ENCODE measurements around the gene DNAH6.
"Not testable (repeated sequence)": the region's sequence is repeated elsewhere in the genome, so short reads cannot be mapped to it uniquely, and the experiment has no call there.

Gene DNAH6

DNA sequence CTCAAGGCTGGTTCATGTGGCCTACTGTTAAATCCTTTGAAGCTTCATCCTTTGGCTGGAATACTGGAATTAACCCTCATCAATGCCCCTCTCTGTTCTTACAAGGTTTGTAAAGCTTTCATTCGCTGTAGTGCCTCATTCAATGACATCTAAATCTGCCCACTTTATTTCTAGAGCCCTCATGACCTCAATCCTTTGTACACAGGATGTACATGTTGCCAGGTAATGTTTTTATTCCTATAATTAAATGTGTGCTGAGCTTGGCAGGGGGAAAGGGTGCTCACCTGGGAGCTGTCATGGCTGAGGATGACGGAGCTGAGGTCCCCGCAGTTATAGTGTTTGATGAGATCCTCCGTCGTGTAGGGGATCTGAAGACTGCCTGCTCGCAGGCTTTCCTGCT is 325.3 kb downstream of the DNAH6 start:
- DNase-seq (ENCODE audit: low read depth): no peak

DNA sequence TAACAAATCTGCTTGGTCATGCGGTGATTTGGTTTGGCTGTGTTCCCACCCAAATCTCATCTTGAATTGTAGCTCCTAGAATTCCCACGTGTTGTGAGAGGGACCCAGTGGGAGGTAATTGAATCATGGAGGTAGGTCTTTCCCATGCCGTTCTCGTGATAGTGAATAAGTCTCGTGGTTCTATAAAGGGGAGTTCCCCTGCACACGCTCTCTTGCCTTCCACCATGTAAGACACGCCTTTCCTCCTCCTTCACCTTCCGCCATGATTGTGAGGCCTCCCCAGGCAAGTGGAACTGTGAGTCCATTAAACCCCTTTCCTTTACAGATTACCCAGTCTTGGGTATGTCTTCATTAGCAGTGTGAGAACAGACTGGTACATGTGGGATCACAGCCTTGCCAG is 327.8 kb downstream of the DNAH6 start:
- no peak for DNase-seq (ENCODE audit: low read depth)

DNA sequence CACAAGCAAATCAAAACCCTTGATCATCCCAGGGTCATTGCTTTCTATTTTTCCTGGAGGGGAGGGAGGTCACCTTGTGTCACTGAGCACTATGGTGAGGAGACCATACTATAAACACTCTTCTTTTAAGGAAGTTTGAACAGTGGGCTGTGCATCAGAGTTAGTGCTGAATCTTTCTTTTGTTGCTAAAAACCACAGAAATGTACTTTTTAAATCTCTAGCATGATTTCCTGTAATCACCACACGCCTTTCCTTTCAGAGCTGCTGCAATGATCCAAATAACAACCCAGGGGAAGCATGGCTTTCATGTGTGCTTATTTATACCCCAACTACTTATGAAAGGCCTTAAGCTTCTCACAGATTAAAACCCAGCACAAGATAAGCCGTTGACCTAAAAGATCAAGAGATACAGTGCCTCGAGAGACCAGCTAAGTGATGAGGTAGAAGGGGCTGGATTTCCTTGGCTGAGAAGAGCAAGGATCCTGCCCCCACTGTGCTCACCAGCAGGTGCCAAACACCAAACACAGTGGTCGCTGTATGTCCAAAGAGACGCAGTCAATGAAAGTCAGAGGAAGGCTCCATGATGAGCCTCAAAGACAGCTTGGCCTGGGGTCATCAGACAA is 329.9 kb downstream of the DNAH6 start:
- no peak for DNase-seq (ENCODE audit: low read depth)

DNA sequence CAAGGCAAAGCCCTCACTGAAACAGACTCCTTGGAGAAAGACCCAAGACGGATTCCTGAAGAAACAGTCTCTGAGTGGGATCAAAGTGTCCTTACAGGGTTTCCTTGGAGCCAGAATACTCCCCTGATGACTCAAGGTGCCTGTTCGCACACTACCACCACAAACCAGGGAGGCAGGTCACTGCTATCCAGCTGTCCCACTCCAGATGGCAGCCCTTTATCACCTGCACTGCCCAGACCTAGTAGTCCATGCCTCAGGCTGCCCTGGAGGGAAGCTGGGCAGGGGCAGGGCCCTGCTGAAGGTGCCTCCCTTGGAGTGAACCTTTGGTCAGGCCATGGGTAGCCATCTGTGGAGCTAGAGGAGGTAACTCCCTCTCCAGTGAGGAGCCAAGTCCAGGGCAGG is 330.4 kb downstream of the DNAH6 start:
- DNase-seq (ENCODE audit: low read depth): no peak

DNA sequence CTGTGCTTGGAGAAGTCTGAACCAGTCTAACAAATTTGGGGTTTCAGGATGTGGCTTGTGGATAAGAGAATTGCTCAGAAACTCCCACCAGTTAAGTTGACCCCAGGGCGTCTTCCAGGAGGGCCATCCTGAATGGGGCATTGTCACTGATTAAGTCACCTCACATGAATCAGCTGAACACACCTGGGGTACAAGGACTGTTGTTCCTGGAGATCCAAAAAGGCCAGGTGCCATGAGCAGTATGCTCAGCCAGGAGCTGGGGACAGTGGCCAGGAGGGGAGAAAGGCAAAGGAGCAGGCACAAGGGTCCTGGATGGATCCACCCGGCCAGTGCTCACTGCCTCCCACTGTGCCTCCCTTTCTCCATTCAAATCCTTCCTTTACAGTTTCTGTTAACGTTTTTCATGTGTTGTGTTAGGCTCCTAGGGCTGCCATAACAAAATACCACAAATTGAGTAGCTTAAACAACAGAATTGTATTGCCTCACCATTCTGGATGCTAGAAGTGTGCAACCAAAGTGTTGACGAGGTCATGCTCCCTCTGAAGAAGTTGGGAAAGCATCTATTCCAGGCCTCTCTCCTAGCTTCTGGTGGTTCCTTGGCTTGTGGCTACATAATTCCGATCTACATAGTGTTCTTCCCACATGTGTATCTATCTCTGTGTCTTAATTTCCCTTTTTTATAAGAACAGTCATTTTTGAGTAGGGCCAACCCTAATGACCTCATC is 331.2 kb downstream of the DNAH6 start:
- DNase-seq (ENCODE audit: low read depth): no peak

DNA sequence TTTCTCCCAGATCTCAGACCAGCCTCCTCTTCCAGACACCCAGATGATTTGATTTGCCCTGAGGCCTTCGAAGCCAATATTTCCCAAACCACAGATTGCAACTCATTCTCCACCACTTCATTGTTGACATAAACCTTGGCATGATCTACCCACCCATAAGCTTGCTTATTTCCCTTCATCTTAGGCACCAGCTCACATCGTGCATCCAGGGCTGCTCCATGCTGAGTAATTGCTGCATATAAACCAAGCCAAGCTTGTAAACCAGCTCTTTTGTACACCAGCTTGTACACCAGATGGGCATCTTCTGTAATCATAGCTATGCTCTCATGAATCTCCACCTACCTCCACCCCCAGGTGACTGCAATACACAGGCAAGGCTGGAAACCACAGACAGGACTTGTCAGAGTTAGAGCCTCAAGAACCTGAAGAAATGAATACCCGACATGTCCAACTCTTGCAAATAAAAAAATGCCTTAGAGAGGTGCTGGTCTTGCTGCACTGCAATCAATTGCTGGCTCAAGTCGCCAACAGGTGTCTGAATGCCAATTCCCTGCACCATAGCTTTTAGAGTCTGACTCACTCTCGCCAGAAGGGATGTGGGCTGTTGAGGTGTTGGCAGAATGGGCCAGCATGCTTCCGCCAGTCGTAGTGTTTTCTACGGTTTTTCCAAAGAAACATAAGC is 333.1 kb downstream of the DNAH6 start:
- no peak for DNase-seq (ENCODE audit: low read depth)

DNA sequence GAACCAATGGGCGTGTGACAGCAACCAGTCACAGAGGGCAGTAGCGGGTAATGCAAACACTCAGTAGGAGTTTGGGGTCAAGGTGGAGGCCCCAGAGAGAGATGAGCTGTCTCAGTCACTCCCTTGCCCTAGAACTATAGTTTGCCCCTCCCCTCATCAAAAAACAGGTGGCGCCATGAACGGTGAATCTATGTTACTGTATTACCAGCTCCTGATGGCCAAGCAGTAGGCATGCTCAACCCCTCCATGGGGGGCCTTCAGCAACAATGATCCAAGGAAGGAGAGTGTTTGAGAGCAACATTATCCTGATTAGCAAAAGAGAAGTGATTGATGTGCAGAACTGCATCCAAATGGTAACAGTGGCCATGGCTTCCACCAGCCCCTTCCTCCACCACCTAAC is 334.2 kb downstream of the DNAH6 start:
- DNase-seq (ENCODE audit: low read depth): no peak

DNA sequence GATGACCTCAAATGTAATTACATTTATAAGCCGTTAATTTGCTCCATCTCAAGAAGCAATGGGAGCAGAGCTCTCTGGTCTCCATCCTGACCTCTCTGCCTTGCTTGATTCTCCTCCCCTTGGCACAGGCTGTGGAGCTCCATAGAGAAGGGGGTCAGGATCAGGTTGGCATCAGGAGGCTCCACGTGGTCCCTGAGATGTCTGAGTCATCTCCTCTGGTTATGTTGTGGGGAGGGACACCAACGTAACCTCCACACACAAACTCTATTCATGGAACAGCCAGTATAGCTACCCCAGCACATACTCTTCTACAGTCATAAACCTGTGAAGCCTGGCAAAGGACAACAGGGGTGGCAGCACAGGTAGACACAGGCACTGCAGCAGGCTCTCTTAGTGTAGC is 335.6 kb downstream of the DNAH6 start:
- no peak for DNase-seq (ENCODE audit: low read depth)

DNA sequence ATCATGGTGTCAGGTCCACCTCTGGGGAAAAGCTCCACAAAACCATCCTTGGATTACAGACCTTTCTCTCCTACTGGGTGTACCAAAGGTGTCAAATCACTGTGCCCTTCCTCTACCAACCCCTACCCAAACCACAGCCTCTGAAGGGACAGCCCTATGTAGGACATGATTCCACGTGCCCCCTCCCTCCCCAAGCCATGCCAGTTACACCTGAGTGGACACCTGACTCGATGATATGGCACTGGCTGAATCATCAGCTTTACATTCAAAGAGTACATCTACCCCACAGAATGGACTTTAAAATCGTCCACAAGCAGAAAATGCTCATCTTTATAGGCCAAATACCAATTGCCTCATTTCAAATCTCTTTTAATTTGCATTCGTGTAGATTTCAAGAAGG is 338.6 kb downstream of the DNAH6 start:
- DNase-seq (ENCODE audit: low read depth): no peak

DNA sequence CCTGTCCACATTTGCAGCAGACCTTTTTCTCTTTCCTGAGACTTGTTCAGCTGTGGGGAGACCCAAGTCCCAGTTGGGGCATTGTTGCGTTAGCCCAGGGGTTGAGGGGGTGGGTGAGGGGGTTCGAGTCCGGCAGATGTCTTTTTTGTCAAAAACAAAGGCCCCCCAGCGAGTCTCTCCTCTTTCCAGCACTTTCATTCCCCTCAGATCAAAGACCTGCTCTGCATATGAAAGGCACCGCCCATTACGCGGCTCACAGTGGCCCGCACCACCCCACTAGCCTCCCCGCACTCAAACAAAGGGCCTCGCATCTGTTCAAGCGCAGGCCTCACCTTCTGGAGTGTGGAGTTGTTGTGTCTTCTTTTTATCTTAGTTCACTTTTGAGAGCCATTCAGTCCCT is 339.4 kb downstream of the DNAH6 start:
- no peak for DNase-seq (ENCODE audit: low read depth)

DNA sequence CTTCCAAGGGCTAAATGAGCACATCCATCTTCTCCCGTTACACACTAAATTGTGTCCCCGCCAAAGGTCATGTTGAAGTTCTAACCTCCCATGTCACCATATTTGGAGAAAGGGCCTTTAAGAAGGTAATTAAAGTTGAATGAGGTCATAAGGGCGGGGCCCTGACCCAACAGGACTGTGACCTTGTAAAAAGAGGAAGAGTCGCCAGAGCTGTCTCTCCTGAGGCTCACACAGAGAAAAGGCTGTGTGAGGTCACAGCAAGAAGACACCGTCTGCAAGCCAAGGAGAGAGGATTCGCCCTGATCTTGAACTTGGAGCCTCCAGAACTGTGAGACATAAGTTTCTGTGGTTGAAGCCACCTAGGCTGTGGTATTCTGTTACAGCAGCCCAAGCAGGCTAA is 340.5 kb downstream of the DNAH6 start:
- no peak for DNase-seq (ENCODE audit: low read depth)

DNA sequence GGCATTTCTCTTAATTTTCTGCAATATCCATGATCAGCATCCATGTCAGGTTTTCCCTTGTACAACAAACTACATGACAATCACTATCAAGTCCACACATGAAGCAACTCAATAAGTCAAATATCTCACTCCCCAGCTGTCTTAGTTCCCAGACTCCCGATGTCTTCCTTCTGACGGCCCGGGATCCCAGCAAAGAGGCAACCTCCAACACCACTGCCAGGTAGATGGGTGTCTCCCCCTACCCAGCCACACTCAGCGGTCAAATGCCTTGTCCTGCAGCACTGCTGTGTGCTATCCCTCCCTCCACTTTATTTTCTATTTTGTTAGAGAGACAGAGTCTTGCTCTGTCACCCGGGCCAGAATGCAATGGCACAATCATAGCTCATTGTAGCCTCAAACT is 341.3 kb downstream of the DNAH6 start:
- no peak for DNase-seq (ENCODE audit: low read depth)

DNA sequence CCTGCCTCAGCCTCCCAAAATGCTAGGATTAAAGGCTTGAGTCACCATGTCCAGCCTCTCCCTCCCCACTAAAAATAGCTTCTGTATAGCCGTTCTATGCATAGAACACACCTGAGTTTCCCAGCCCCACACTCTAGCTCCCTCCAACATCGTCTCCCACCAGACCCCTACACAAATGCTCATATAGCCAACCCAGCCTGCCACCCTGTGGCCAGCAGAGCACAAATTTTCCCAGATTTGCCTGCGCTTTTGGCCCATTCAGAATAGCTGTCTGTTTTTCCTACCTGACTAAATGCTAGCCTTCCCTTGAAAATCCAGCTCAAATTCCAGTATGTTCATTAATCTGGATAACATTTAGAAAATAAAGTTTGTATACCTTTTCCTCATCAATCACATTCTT is 341.8 kb downstream of the DNAH6 start:
- DNase-seq (ENCODE audit: low read depth): no peak

DNA sequence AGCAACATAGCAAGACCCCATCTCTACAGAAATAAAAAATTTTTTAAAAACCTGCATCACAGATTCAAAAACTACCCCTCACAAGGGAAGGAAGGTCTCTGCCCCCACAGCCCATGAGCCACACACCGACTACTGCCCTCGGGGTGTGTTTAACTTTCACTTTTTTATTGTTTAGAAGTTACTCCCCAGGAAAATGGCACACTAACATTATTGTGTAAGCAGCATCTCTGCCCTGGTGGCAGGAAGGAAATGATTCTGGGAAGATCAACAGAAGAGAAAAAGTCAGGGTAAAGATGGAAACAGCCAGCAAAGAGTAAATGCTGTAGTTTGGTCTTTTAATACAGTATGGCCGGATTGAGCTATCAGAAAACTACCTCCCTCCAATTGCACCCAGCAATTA is 342.6 kb downstream of the DNAH6 start:
- DNase-seq (ENCODE audit: low read depth): no peak

DNA sequence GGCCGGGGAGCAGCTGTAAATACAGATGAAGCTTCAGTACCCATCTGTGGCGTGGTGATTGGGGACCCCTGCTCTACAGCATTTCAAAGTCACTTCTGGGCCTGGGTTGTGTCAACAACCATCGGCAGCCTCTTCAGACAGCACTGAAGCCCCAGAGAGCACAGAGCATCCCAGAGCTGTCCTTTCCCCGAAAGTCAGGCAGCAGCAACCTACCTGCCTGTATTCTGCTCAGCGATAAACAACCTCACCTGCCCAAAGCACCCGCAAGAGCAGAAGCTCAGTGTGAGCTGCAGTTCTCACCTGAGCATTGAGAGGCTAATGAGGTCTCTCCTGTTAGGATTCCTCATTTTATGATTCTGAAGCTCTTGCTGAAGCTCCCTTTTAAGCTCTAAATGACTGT is 345.2 kb downstream of the DNAH6 start:
- no peak for DNase-seq (ENCODE audit: low read depth)

DNA sequence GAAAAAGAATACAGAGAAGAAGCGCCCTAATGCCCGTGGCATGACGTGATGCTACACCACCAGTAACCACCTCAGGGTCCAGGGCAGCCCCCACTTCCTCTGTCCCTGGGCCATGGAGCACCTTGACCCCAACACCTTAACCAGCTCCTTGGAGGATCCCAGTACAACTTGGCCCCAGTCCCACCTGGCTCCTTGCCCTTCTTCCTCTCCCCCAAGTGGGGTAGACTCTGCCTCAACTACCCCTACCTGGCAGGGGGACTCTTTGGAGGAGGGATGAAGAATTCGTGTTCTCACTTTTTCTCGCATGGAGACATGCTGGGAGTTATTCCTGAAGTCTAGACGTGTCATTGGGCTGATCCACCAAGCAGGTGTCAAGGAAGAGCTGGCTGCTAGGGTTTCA is 345.7 kb downstream of the DNAH6 start:
- DNase-seq (ENCODE audit: low read depth): no peak

DNA sequence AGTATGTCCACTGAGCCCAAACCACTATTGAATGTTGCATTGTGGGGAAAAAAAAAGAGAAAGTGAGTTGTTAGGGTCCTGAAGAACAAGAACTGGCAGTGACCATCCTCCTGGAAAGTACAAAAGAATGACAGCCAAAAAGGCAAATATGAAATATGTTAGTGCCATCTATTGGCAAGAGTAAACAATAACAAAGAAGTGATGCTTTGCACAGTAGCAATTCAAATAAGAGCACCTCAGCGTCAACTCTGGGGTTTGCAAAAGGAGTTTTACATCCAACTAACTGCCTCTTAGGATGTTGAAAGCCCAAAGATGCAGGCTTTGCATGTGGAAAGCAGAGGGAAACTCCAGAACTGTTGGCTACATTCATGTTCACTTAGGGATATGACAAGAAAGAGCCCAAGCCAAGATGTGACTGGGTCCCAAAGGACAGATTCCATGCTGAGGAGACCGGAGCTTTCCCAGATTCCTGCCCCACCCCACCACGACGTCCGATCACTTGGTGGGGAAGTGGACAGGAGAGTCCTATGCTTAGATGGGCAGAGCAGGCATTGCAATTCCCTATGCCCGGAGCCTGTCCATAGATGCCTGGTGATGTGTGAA is 349.0 kb downstream of the DNAH6 start:
- DNase-seq (ENCODE audit: low read depth): no peak

DNA sequence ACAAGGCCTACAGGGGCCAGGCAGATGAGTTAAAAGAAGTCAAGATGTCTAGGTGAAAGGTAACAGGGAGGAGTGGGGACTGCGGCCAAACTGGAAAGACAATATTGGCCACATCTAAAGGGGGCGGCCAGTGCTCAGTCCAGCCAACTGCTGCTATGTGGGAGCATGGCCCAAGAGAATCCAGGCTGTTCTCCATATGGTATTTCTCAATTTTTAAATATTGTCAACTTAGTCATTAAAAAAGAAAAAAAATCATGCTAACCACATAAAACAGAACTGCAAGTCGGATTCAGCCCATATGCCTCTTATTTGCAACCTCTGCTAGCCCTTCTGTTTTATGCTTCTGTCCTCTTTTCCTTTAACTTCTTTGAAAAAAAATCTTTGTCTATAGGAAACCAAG is 349.8 kb downstream of the DNAH6 start:
- DNase-seq (ENCODE audit: low read depth): no peak

DNA sequence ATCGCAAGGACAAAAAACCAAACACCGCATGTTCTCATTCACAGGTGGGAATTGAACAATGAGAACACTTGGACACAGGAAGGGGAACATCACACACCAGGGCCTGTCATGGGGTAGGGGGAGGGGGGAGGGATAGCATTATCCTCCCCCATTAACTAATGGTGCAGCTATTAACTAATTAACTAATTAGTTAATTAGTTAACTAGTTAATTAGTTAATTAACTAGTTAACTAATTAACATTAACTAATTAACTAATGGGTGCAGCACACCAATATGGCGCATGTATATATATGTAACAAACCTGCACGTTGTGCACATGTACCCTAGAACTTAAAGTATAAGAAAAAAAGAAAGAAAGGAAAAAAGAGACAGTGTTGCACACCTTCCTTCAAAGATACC is 352.0 kb downstream of the DNAH6 start:
- DNase-seq (ENCODE audit: low read depth): not testable (repeated sequence)

Measured in activated T-helper 9 cell treated with anti-CD3 and anti-CD28 coated beads, Interleukin-2, amount 50 U/mL, for 16 hours (primary cell).